Measurements from ENCODE around the gene FNIP2. TPM values are rescaled to one million over a fixed set of nuclear protein-coding genes. Genes with fewer than 3 reads are reported as not detected.

Gene FNIP2
- total and polyA plus RNA-seq, 9 of the 15 experiments (the other 6 are each of a cell fraction or from before 2014, with no cell fraction given): 1.7 to 15.5 (median 8.3) TPM

DNA sequence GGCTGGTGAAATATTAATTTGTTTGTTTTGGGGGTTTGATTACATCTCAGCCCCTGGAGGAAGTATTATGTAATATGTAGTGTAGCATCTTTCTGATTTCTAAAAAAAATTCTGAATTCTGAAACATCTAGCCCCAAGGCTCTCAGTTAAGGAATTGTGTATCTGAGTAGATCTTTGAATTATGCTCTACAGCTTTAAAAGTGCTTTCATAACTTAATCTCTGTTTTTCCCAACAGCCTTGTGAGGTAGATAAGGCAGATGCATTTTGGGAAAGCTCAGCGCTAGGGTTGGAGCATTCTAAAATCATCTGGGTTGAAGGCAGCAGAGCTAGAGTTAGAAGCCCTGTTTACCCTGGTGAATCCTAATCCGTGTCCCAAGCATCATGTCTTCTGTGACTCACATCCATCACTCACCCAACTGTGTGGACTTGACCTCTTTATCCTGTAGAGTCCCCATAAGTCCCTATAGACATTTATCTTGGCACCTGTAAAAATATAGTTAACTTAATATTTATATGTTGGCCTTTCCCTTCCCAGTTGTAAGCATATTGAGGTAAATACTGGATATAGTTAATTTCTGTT is 49.8 kb downstream of the FNIP2 start (continued):
- TF ChIP-seq, protein P1, sequence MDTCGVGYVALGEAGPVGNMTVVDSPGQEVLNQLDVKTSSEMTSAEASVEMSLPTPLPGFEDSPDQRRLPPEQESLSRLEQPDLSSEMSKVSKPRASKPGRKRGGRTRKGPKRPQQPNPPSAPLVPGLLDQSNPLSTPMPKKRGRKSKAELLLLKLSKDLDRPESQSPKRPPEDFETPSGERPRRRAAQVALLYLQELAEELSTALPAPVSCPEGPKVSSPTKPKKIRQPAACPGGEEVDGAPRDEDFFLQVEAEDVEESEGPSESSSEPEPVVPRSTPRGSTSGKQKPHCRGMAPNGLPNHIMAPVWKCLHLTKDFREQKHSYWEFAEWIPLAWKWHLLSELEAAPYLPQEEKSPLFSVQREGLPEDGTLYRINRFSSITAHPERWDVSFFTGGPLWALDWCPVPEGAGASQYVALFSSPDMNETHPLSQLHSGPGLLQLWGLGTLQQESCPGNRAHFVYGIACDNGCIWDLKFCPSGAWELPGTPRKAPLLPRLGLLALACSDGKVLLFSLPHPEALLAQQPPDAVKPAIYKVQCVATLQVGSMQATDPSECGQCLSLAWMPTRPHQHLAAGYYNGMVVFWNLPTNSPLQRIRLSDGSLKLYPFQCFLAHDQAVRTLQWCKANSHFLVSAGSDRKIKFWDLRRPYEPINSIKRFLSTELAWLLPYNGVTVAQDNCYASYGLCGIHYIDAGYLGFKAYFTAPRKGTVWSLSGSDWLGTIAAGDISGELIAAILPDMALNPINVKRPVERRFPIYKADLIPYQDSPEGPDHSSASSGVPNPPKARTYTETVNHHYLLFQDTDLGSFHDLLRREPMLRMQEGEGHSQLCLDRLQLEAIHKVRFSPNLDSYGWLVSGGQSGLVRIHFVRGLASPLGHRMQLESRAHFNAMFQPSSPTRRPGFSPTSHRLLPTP (IDR thresholded peaks at IDR 0.05; ENCODE audit: borderline replicate concordance, extremely low read depth, insufficient read length): no peak
- TF ChIP-seq RCOR1 (IDR thresholded peaks at IDR 0.05; ENCODE audit: borderline replicate concordance in 1 of 2, low read depth in 2 of 2, low read length in 2 of 2): peak in 1 of 2 experiments; percentile 65; a peak in 2 of 4 replicates
- TF ChIP-seq YBX1 (IDR thresholded peaks at IDR 0.05): no peak
- TF ChIP-seq EHMT2 (IDR thresholded peaks at IDR 0.05): no peak
- TF ChIP-seq CBFA2T3 (IDR thresholded peaks at IDR 0.05): peak; percentile 33; the same call in 1 of the 2 replicates
- TF ChIP-seq, protein P2, sequence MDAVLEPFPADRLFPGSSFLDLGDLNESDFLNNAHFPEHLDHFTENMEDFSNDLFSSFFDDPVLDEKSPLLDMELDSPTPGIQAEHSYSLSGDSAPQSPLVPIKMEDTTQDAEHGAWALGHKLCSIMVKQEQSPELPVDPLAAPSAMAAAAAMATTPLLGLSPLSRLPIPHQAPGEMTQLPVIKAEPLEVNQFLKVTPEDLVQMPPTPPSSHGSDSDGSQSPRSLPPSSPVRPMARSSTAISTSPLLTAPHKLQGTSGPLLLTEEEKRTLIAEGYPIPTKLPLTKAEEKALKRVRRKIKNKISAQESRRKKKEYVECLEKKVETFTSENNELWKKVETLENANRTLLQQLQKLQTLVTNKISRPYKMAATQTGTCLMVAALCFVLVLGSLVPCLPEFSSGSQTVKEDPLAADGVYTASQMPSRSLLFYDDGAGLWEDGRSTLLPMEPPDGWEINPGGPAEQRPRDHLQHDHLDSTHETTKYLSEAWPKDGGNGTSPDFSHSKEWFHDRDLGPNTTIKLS (IDR thresholded peaks at IDR 0.05; ENCODE audit: borderline replicate concordance, low read depth): no peak
- no peak for TF ChIP-seq GATA2 (CRISPR knock-in tag; IDR thresholded peaks at IDR 0.05)

Data from K562 (cell line).